OCI-LY1 (cell line): ENCODE measurements around the gene P4HB.

Experiments used
- H2AFZ ChIP-seq: fragments of 200-600 bp; sonication (generic), shearing (Covaris generic); 2 replicates; pipeline ENCODE4 v1.6.0; 2014; ENCODE audit warnings: antibody characterized with exemption, mild to moderate bottlenecking, low read length
- H3F3A ChIP-seq: fragments of 200-600 bp; sonication (generic), shearing (Covaris generic); 2 replicates; pipeline ENCODE4 v1.6.0; 2014; ENCODE audit warnings: mild to moderate bottlenecking, antibody characterized with exemption, low read length, moderate library complexity; ENCODE audit not compliant: insufficient read depth
- H3K27ac ChIP-seq: fragments of 200-600 bp; sonication (generic); 2 replicates; pipeline ENCODE4 v1.5.1; 2014; ENCODE audit warnings: low read length, mixed run types, mild to moderate bottlenecking, low read depth; ENCODE audit not compliant: poor library complexity, severe bottlenecking
- H3K27me3 ChIP-seq: fragments of 200-600 bp; sonication (generic); 2 replicates; pipeline ENCODE4 v1.6.0; 2014; ENCODE audit warnings: antibody characterized with exemption, mild to moderate bottlenecking, low read length, moderate library complexity; ENCODE audit not compliant: insufficient read depth
- H3K36me3 ChIP-seq: fragments of 200-600 bp; sonication (generic); 2 replicates; pipeline ENCODE4 v1.6.1; 2014; ENCODE audit warnings: mild to moderate bottlenecking, antibody characterized with exemption, low read length, moderate library complexity, mixed read lengths; ENCODE audit not compliant: insufficient read depth
- H3K4me1 ChIP-seq: fragments of 200-600 bp; sonication (generic); 2 replicates; pipeline ENCODE4 v1.5.1; 2014; ENCODE audit warnings: mild to moderate bottlenecking, low read length, moderate library complexity; ENCODE audit not compliant: insufficient read depth, severe bottlenecking
- H3K4me2 ChIP-seq: fragments of 200-600 bp; sonication (generic), shearing (Covaris generic); 2 replicates; pipeline ENCODE4 v1.6.1; 2014; ENCODE audit warnings: low read length
- H3K4me3 ChIP-seq: fragments of 200-600 bp; sonication (generic); 2 replicates; pipeline ENCODE4 v1.5.1; 2014; ENCODE audit warnings: low read length, low read depth, mild to moderate bottlenecking, mixed read lengths; ENCODE audit not compliant: poor library complexity, severe bottlenecking
- H3K79me2 ChIP-seq: fragments of 200-600 bp; shearing (Covaris generic); 2 replicates; pipeline ENCODE4 v1.6.1; 2016; ENCODE audit warnings: mixed run types, low read length, mixed read lengths; ENCODE audit not compliant: insufficient read depth
- H3K9ac ChIP-seq: fragments of 200-600 bp; sonication (generic), shearing (Covaris generic); 2 replicates; pipeline ENCODE4 v1.6.1; 2014; ENCODE audit warnings: mild to moderate bottlenecking, low read length, mixed read lengths
- H3K9me2 ChIP-seq: fragments of 200-600 bp; sonication (generic), shearing (Covaris generic); 2 replicates; pipeline ENCODE4 v1.6.1; 2014; ENCODE audit warnings: low read depth, mild to moderate bottlenecking, low read length, mixed read lengths
- H3K9me3 ChIP-seq: fragments of 200-600 bp; shearing (Covaris generic); 2 replicates; pipeline ENCODE4 v1.6.1; 2014; ENCODE audit warnings: low read length, mixed read lengths
- H4K20me1 ChIP-seq: fragments of 200-600 bp; sonication (generic), shearing (Covaris generic); 2 replicates; pipeline ENCODE4 v1.6.0; 2016; ENCODE audit warnings: mild to moderate bottlenecking, low read length; ENCODE audit not compliant: insufficient read depth
- EZH2 ChIP-seq: fragments of 200-600 bp; sonication (generic), shearing (Covaris generic); IDR thresholded peaks from 2 replicates; pipeline ENCODE4 v1.8.0; 2017; ENCODE audit warnings: borderline replicate concordance, mixed run types, mild to moderate bottlenecking, antibody characterized with exemption, low read length, moderate library complexity, mixed read lengths
- TF ChIP-seq, protein P1 (sequence below): fragments of 200-600 bp; sonication (generic), shearing (Covaris generic); IDR thresholded peaks from 2 replicates; pipeline ENCODE4 v1.5.1; 2017; ENCODE audit warnings: mild to moderate bottlenecking, antibody characterized with exemption, low read length, moderate library complexity, mixed read lengths

Gene P4HB

GRCh38 chr17:81903415-81903831 is 43.1 kb upstream of the P4HB start:
- H3K4me2 ChIP-seq, result no peak overlapping the region
- H3K36me3 ChIP-seq, result peaks cover 74% of the 10 kb centered on the region
- H3K79me2 ChIP-seq, result no peaks in the 10 kb centered on the region
- no peak overlapping the region for H3K27ac ChIP-seq
- no peak overlapping the region for H3K4me3 ChIP-seq
- no peaks in the 10 kb centered on the region for H3K9me3 ChIP-seq
- H3F3A ChIP-seq, result no peaks in the 10 kb centered on the region
- TF ChIP-seq, protein P1, sequence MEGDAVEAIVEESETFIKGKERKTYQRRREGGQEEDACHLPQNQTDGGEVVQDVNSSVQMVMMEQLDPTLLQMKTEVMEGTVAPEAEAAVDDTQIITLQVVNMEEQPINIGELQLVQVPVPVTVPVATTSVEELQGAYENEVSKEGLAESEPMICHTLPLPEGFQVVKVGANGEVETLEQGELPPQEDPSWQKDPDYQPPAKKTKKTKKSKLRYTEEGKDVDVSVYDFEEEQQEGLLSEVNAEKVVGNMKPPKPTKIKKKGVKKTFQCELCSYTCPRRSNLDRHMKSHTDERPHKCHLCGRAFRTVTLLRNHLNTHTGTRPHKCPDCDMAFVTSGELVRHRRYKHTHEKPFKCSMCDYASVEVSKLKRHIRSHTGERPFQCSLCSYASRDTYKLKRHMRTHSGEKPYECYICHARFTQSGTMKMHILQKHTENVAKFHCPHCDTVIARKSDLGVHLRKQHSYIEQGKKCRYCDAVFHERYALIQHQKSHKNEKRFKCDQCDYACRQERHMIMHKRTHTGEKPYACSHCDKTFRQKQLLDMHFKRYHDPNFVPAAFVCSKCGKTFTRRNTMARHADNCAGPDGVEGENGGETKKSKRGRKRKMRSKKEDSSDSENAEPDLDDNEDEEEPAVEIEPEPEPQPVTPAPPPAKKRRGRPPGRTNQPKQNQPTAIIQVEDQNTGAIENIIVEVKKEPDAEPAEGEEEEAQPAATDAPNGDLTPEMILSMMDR, result no peak
- peaks cover 4% of the 10 kb centered on the region; the same call in 1 of the 2 replicates for H3K27me3 ChIP-seq
- no peaks in the 10 kb centered on the region for H4K20me1 ChIP-seq
- H2AFZ ChIP-seq, result no peak overlapping the region
- peaks cover 9% of the 10 kb centered on the region for H3K4me1 ChIP-seq
- H3K9me2 ChIP-seq, result no peaks in the 10 kb centered on the region
- no peak overlapping the region for H3K9ac ChIP-seq

DNA sequence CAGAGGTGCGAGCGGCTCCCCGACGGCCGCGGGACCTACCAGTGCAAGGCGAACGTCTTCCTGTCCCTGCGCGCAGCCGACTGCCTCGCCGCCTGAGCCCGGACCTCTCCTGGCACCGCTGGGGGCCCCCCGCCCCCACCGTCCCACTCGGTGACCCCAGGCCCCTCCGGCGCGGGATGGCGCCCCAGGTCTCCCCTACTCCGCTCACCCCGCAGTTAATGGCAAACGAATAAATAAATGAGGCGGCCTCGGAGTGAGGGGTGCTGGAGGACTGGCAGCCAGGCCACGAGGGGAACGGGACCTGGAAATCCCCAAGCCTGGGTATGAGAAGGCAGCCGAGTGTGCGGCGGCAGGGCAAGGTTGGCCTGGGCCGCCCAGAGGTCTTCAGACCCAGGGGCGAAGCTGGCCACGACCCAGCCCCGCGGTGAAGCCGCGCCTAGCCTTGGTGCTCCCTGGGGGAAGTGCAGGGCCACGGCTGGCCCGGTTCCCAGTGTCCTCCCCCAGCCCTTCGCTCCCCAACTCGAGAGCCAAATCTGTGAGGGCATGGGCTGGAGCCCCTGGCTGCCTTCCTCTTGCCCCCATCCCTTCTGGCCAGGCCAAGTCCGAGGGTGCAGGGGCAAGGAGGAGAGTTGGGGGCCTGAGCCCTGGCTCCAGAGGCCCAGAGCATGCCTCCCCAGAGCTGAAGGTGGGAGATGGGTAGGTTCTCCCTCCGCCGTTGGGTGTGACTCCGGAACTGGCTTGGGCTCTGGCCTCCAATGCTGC is 42.5 kb upstream of the P4HB start:
- Histone ChIP-seq H3K4me2 (peak overlapping the region; percentile 42; the same call in 1 of the 2 replicates), H4K20me1 (no peaks in the 10 kb centered on the region), H3K4me1 (peaks cover 9% of the 10 kb centered on the region), H3K9ac (no peak overlapping the region), H3K27ac (no peak overlapping the region), H3K27me3 (peaks cover 4% of the 10 kb centered on the region; the same call in 1 of the 2 replicates), H3K36me3 (peaks cover 74% of the 10 kb centered on the region), H3K9me2 (no peaks in the 10 kb centered on the region), H2AFZ (no peak overlapping the region), H3K9me3 (no peaks in the 10 kb centered on the region), H3K79me2 (no peaks in the 10 kb centered on the region), H3F3A (no peaks in the 10 kb centered on the region), H3K4me3 (no peak overlapping the region)
- TF ChIP-seq, protein P1, result no peak
- no peak for TF ChIP-seq EZH2

DNA sequence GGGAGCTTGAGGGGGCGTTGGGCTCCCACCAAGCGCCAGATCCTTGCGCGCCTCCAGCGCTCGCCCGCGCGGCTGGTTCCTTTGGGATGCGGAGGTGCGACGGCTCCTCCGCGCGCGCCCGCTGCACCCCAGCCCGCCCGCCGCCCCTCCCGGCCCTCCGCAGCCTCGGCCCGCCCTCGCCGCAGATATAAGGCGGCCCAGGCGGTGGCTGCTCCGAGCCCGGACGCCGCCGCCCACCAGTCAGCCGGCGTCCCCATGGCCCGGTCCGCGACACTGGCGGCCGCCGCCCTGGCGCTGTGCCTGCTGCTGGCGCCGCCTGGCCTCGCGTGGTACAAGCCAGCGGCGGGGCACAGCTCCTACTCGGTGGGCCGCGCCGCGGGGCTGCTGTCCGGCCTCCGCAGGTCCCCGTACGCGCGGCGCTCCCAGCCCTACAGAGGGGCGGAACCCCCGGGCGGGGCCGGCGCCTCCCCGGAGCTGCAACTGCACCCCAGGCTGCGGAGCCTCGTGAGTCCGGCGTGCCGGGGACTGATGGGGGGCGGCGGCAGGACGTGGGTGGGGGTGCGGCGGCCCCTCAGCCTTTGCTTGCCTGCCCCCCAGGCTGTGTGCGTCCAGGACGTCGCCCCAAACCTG is 41.8 kb upstream of the P4HB start, which contains the start of gene NPB:
Gene NPB (plus strand): TSS at position 216 of the 630 bp plus-strand sequence. CDS start 40 bp downstream, at position 256.
- Histone ChIP-seq H3K4me3 (no peak within 1 kb of the TSS), H3K9ac (no peak within 1 kb of the TSS), H3K79me2 (no peaks in the 10 kb centered on the region), H3K27ac (no peak within 1 kb of the TSS), H3F3A (no peaks in the 10 kb centered on the region), H3K4me1 (peaks cover 9% of the 10 kb centered on the region), H3K9me2 (no peaks in the 10 kb centered on the region), H3K36me3 (peaks cover 72% of the 10 kb centered on the region), H4K20me1 (no peaks in the 10 kb centered on the region), H3K9me3 (no peaks in the 10 kb centered on the region), H2AFZ (no peak within 1 kb of the TSS), H3K27me3 (peaks cover 4% of the 10 kb centered on the region; the same call in 1 of the 2 replicates), H3K4me2 (peak within 1 kb of the TSS; percentile 42; the same call in 1 of the 2 replicates)
- no peak for TF ChIP-seq EZH2
- TF ChIP-seq, protein P1, result no peak
